H1 (cell line): ENCODE measurements around the gene CHRNA10. TPM values are rescaled to one million over a fixed set of nuclear protein-coding genes. Genes with fewer than 3 reads are reported as not detected.

ENCODE experiments used
- BACH1 ChIP-seq: IDR thresholded peaks from 2 replicates; pipeline ENCODE4 v1.6.1; 2012; ENCODE audit warnings: low read length, improper control_type of control experiment
- polyA plus RNA-seq, 7 experiments: library from polyadenylated mRNA; depleted of rRNA in 3 of 7; stranded (reverse) in 5 of 7; unstranded in 2 of 7; fragments of >200 nt in 5 of 7; fragments of 200-250 nt in 2 of 7; gene quantifications; 1 replicate in 5 of 7; 2 replicates in 1 of 7; 4 replicates in 1 of 7; pipeline versions ENCODE4 v1.2.1 to v1.2.3, GENCODE V29; 2011 to 2013; ENCODE audit warnings: missing spikeins in 2 of 7, mixed read lengths in 2 of 7
- total RNA-seq: library from RNA; stranded (reverse); fragmentation: NEBNext Ultra II Directional; extraction: Animal tissue kit (Norgen Biotek cat#: 25700); gene quantifications from 2 replicates; pipeline ENCODE4 v1.2.1, GENCODE V29; 2021
- TF ChIP-seq, protein P1 (sequence below): fragments of 300-600 bp; sonication (generic); IDR thresholded peaks from 2 replicates; pipeline ENCODE4 v1.7.1; 2012; ENCODE audit warnings: low read length, moderate library complexity, mild to moderate bottlenecking, inconsistent platforms; ENCODE audit not compliant: insufficient replicate concordance

CHRNA10 gene
- total and polyA plus RNA-seq, 2 of the 8 experiments (the other 6 are each of a cell fraction or from before 2014, with no cell fraction given): 0.68 to 1.3 TPM

DNA sequence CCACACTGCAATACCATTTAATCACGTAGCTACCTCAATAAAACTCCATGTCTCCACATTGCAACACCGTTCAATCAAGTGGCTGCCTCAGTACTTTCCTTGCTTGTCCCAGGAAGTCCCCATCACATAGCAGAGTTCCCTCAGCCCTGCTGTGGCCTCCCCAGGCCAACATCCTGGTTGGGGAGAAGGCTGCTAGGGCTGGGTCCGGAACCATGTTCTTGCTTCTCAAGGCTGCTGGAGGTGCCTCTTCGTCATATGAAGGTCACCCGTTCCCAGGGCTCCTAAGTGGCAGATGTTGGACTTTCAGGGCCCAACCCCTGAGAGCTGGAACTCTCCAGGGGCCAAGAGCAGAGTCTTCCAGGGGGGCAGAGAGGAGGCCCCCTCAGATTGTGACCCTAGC is 32.7 kb downstream of the CHRNA10 start (continued):
- TF ChIP-seq, protein P1, sequence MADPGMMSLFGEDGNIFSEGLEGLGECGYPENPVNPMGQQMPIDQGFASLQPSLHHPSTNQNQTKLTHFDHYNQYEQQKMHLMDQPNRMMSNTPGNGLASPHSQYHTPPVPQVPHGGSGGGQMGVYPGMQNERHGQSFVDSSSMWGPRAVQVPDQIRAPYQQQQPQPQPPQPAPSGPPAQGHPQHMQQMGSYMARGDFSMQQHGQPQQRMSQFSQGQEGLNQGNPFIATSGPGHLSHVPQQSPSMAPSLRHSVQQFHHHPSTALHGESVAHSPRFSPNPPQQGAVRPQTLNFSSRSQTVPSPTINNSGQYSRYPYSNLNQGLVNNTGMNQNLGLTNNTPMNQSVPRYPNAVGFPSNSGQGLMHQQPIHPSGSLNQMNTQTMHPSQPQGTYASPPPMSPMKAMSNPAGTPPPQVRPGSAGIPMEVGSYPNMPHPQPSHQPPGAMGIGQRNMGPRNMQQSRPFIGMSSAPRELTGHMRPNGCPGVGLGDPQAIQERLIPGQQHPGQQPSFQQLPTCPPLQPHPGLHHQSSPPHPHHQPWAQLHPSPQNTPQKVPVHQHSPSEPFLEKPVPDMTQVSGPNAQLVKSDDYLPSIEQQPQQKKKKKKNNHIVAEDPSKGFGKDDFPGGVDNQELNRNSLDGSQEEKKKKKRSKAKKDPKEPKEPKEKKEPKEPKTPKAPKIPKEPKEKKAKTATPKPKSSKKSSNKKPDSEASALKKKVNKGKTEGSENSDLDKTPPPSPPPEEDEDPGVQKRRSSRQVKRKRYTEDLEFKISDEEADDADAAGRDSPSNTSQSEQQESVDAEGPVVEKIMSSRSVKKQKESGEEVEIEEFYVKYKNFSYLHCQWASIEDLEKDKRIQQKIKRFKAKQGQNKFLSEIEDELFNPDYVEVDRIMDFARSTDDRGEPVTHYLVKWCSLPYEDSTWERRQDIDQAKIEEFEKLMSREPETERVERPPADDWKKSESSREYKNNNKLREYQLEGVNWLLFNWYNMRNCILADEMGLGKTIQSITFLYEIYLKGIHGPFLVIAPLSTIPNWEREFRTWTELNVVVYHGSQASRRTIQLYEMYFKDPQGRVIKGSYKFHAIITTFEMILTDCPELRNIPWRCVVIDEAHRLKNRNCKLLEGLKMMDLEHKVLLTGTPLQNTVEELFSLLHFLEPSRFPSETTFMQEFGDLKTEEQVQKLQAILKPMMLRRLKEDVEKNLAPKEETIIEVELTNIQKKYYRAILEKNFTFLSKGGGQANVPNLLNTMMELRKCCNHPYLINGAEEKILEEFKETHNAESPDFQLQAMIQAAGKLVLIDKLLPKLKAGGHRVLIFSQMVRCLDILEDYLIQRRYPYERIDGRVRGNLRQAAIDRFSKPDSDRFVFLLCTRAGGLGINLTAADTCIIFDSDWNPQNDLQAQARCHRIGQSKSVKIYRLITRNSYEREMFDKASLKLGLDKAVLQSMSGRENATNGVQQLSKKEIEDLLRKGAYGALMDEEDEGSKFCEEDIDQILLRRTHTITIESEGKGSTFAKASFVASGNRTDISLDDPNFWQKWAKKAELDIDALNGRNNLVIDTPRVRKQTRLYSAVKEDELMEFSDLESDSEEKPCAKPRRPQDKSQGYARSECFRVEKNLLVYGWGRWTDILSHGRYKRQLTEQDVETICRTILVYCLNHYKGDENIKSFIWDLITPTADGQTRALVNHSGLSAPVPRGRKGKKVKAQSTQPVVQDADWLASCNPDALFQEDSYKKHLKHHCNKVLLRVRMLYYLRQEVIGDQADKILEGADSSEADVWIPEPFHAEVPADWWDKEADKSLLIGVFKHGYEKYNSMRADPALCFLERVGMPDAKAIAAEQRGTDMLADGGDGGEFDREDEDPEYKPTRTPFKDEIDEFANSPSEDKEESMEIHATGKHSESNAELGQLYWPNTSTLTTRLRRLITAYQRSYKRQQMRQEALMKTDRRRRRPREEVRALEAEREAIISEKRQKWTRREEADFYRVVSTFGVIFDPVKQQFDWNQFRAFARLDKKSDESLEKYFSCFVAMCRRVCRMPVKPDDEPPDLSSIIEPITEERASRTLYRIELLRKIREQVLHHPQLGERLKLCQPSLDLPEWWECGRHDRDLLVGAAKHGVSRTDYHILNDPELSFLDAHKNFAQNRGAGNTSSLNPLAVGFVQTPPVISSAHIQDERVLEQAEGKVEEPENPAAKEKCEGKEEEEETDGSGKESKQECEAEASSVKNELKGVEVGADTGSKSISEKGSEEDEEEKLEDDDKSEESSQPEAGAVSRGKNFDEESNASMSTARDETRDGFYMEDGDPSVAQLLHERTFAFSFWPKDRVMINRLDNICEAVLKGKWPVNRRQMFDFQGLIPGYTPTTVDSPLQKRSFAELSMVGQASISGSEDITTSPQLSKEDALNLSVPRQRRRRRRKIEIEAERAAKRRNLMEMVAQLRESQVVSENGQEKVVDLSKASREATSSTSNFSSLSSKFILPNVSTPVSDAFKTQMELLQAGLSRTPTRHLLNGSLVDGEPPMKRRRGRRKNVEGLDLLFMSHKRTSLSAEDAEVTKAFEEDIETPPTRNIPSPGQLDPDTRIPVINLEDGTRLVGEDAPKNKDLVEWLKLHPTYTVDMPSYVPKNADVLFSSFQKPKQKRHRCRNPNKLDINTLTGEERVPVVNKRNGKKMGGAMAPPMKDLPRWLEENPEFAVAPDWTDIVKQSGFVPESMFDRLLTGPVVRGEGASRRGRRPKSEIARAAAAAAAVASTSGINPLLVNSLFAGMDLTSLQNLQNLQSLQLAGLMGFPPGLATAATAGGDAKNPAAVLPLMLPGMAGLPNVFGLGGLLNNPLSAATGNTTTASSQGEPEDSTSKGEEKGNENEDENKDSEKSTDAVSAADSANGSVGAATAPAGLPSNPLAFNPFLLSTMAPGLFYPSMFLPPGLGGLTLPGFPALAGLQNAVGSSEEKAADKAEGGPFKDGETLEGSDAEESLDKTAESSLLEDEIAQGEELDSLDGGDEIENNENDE: no peak
- no peak for TF ChIP-seq BACH1
